Spleen (tissue), 7 donors: ENCODE data around the gene EEF1G.

Source experiments
- CTCF ChIP-seq, 11 experiments: fragments of 200-600 bp in 7 of 11; fragments of 450-650 bp in 4 of 11; sonication (generic) in 4 of 11; IDR thresholded peaks in 8 of 11; conservative IDR thresholded peaks in 3 of 11; 1 replicate in 7 of 11; 2 replicates in 4 of 11; pipeline versions ENCODE4 v1.4.0 to v1.8.0; 2016 to 2021; ENCODE audit warnings: antibody characterized with exemption in 11 of 11, inconsistent platforms in 4 of 11, mild to moderate bottlenecking in 1 of 11
- POLR2AphosphoS5 ChIP-seq, 3 donors: sonication (generic); formaldehyde crosslinking; IDR thresholded peaks; one replicate each; pipeline ENCODE4 v1.5.1; 2017; ENCODE audit warnings: antibody characterized with exemption in 3 of 3
- donor health status: DM: no; HTN: no; CAD: no; lungs with moderate emphysema.
- donor health status: DM: no; HTN: no; CAD: no.
- donor health status: DM: no; HTN: no; CAD: no.

- TF ChIP-seq CTCF (IDR thresholded peaks at IDR 0.05 in 8 of 11, conservative IDR thresholded peaks at IDR 0.05 in 3 of 11) (no peak), POLR2AphosphoS5 (IDR thresholded peaks at IDR 0.05) (peak in 2 of 3 donors; percentile 11 to 50)
These were observed 37.9 kb downstream of the EEF1G start for GRCh38 chr11:62535802-62536201.
